Caco-2 (cell line): Measurements from ENCODE around the gene LSM7. TPM values are rescaled to one million over a fixed set of nuclear protein-coding genes. Genes with fewer than 3 reads are reported as not detected.

ENCODE experiments used
- BruUV-seq: library from RNA; stranded (reverse); fragments of 400-500 nt; replicated peaks from 2 replicates; lab custom pipeline; 2021; lab: Mats Ljungman, UMichigan
- CTCF ChIA-PET: fragments of 300-600 bp; sonication (Branson Sonifier 250); formaldehyde crosslinking; loops from one replicate; lab custom pipeline; 2022; ENCODE audit warnings: antibody characterized with exemption; lab: Charles Lee
- POLR2A ChIA-PET: fragments of 300-600 bp; sonication (Branson Sonifier 250); formaldehyde crosslinking; loops from one replicate; lab custom pipeline; 2022; ENCODE audit warnings: antibody characterized with exemption; lab: Charles Lee
- DNase-seq, 2 experiments: peaks; one replicate each; pipeline versions ENCODE4 v3.0.0 to v3.0.0-alpha.2; 2020 to 2022
- H3K27me3 ChIP-seq: replicated peaks from 2 replicates; pipeline ENCODE4 v1.6.0; 2011; ENCODE audit warnings: low read length; ENCODE audit not compliant: control insufficient read depth, insufficient read depth
- H3K36me3 ChIP-seq: 2 replicates; pipeline ENCODE4 v1.5.1; 2011; ENCODE audit warnings: low read length; ENCODE audit not compliant: control insufficient read depth, insufficient read depth
- H3K4me1 ChIP-seq: fragments of 250-450 bp; sonication (Bioruptor Pico); 2 replicates; pipeline ENCODE4 v1.5.1; 2020; ENCODE audit warnings: mild to moderate bottlenecking
- H3K4me3 ChIP-seq: 2 replicates; pipeline ENCODE4 v1.5.1; 2011; ENCODE audit warnings: low read depth, mild to moderate bottlenecking, control low read depth, low read length
- H3K9me3 ChIP-seq: fragments of 250-450 bp; sonication (Bioruptor Pico); 2 replicates; pipeline ENCODE4 v1.5.1; 2020; ENCODE audit warnings: mild to moderate bottlenecking, moderate library complexity
- H3K27ac Mint-ChIP-seq: one replicate; pipeline ENCODE4 v1.8.0; 2022; ENCODE audit warnings: mixed read lengths; ENCODE audit not compliant: unreplicated experiment
- H3K27me3 Mint-ChIP-seq: one replicate; pipeline ENCODE4 v1.8.0; 2022; ENCODE audit warnings: mixed read lengths; ENCODE audit not compliant: insufficient read depth, unreplicated experiment
- H3K36me3 Mint-ChIP-seq: one replicate; pipeline ENCODE4 v1.8.0; 2022; ENCODE audit warnings: mild to moderate bottlenecking, mixed read lengths; ENCODE audit not compliant: insufficient read depth, unreplicated experiment
- H3K4me1 Mint-ChIP-seq: one replicate; pipeline ENCODE4 v1.8.0; 2022; ENCODE audit warnings: low read depth, mixed read lengths; ENCODE audit not compliant: unreplicated experiment
- H3K4me3 Mint-ChIP-seq: one replicate; pipeline ENCODE4 v1.8.0; 2022; ENCODE audit warnings: mild to moderate bottlenecking, moderate library complexity, mixed read lengths; ENCODE audit not compliant: unreplicated experiment
- H3K9me3 Mint-ChIP-seq: one replicate; pipeline ENCODE4 v1.8.0; 2022; ENCODE audit warnings: mixed read lengths; ENCODE audit not compliant: unreplicated experiment
- intact Hi-C: fragments of 100-400 bp; cut with micrococcal nuclease; formaldehyde crosslinking; loops from one replicate; pipeline ENCODE4 v1.10.0; 2022; ENCODE audit not compliant: unreplicated experiment
- total RNA-seq: library from RNA; stranded (reverse); gene quantifications from 2 replicates; pipeline ENCODE4 v1.2.3, GENCODE V29; 2022
- TF ChIP-seq, protein P1 (sequence below), 2 experiments: fragments of 200-600 bp in 1 of 2; IDR thresholded peaks; 1 replicate in 1 of 2; 2 replicates in 1 of 2; pipeline versions ENCODE4 v1.5.1 to v1.8.0; 2011 to 2022; ENCODE audit warnings: antibody characterized with exemption in 1 of 2, control low read depth in 1 of 2, inconsistent platforms in 1 of 2, low read depth in 1 of 2, low read length in 1 of 2, mild to moderate bottlenecking in 1 of 2, moderate library complexity in 1 of 2; ENCODE audit not compliant: insufficient read depth in 1 of 2, severe bottlenecking in 1 of 2, unreplicated experiment in 1 of 2

Gene LSM7
- total RNA-seq, 1 experiment from 2014 or later = 141 TPM

GRCh38 chr19:2354670-2355069 is 26.3 kb upstream of the LSM7 start:
- Histone ChIP-seq H3K4me1 (no peaks in the 10 kb centered on the region), H3K4me3 (no peak overlapping the region), H3K9me3 (no peaks in the 10 kb centered on the region), H3K36me3 (no peaks in the 10 kb centered on the region; the same call in none of the 2 replicates), H3K27me3 (no peaks in the 10 kb centered on the region)
- Mint-ChIP-seq H3K27ac (no peak overlapping the region), H3K4me1 (no peaks in the 10 kb centered on the region), H3K4me3 (no peak overlapping the region), H3K27me3 (no peaks in the 10 kb centered on the region), H3K36me3 (no peaks in the 10 kb centered on the region), H3K9me3 (no peaks in the 10 kb centered on the region)
- DNase-seq = no peak
- BruUV-seq = no TSS peak
- TF ChIP-seq, protein P1, sequence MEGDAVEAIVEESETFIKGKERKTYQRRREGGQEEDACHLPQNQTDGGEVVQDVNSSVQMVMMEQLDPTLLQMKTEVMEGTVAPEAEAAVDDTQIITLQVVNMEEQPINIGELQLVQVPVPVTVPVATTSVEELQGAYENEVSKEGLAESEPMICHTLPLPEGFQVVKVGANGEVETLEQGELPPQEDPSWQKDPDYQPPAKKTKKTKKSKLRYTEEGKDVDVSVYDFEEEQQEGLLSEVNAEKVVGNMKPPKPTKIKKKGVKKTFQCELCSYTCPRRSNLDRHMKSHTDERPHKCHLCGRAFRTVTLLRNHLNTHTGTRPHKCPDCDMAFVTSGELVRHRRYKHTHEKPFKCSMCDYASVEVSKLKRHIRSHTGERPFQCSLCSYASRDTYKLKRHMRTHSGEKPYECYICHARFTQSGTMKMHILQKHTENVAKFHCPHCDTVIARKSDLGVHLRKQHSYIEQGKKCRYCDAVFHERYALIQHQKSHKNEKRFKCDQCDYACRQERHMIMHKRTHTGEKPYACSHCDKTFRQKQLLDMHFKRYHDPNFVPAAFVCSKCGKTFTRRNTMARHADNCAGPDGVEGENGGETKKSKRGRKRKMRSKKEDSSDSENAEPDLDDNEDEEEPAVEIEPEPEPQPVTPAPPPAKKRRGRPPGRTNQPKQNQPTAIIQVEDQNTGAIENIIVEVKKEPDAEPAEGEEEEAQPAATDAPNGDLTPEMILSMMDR (IDR thresholded peaks at IDR 0.05; ENCODE audit: insufficient read depth in 1 of 2, low read depth in 1 of 2, low read length in 1 of 2, severe bottlenecking in 1 of 2, unreplicated experiment in 1 of 2) = no peak
- CTCF ChIA-PET = no interaction called here
- intact Hi-C loops = no loop called here
- POLR2A ChIA-PET = no interaction called here

GRCh38 chr19:2353887-2354592 is 25.7 kb upstream of the LSM7 start:
- no peaks in the 10 kb centered on the region; the same call in none of the 2 replicates for H3K36me3 ChIP-seq
- H3K36me3 Mint-ChIP-seq = no peaks in the 10 kb centered on the region
- H3K27me3 Mint-ChIP-seq = no peaks in the 10 kb centered on the region
- DNase-seq = no peak
- H3K4me3 ChIP-seq = no peak overlapping the region
- intact Hi-C loops = no loop called here
- TF ChIP-seq, protein P1 (IDR thresholded peaks at IDR 0.05; ENCODE audit: insufficient read depth in 1 of 2, low read depth in 1 of 2, low read length in 1 of 2, severe bottlenecking in 1 of 2, unreplicated experiment in 1 of 2) = no peak
- no peak overlapping the region for H3K4me3 Mint-ChIP-seq
- no peaks in the 10 kb centered on the region for H3K9me3 Mint-ChIP-seq
- CTCF ChIA-PET = no interaction called here
- POLR2A ChIA-PET = no interaction called here
- no peaks in the 10 kb centered on the region for H3K9me3 ChIP-seq
- no peaks in the 10 kb centered on the region for H3K4me1 ChIP-seq
- no peaks in the 10 kb centered on the region for H3K4me1 Mint-ChIP-seq
- H3K27me3 ChIP-seq = no peaks in the 10 kb centered on the region
- H3K27ac Mint-ChIP-seq = no peak overlapping the region
- no TSS peak for BruUV-seq

- CTCF ChIA-PET = no interaction called here
- POLR2A ChIA-PET = no interaction called here
- intact Hi-C loops = no loop called here
These were observed 24.9 kb upstream of the LSM7 start for GRCh38 chr19:2353159-2353886.

More at GRCh38 chr19:2353159-2353886, 24.9 kb upstream of the LSM7 start:
- H3K36me3 ChIP-seq = no peaks in the 10 kb centered on the region; the same call in none of the 2 replicates
- no TSS peak for BruUV-seq
- no peaks in the 10 kb centered on the region for H3K4me1 ChIP-seq
- H3K27me3 Mint-ChIP-seq = no peaks in the 10 kb centered on the region
- H3K4me1 Mint-ChIP-seq = no peaks in the 10 kb centered on the region
- H3K36me3 Mint-ChIP-seq = no peaks in the 10 kb centered on the region
- no peak for DNase-seq
- TF ChIP-seq, protein P1 (IDR thresholded peaks at IDR 0.05; ENCODE audit: insufficient read depth in 1 of 2, low read depth in 1 of 2, low read length in 1 of 2, severe bottlenecking in 1 of 2, unreplicated experiment in 1 of 2) = no peak
- H3K4me3 ChIP-seq = no peak overlapping the region
- H3K27ac Mint-ChIP-seq = no peak overlapping the region
- H3K4me3 Mint-ChIP-seq = no peak overlapping the region
- no peaks in the 10 kb centered on the region for H3K9me3 ChIP-seq
- H3K27me3 ChIP-seq = no peaks in the 10 kb centered on the region
- H3K9me3 Mint-ChIP-seq = no peaks in the 10 kb centered on the region
